Gastrocnemius medialis (tissue), 4 donors: Measurements from ENCODE around the gene TCEAL3.

Experiments
- CTCF ChIP-seq, 5 experiments: fragments of 450-650 bp in 3 of 5; fragments of 200-600 bp in 2 of 5; sonication (generic) in 2 of 5; IDR thresholded peaks in 4 of 5; conservative IDR thresholded peaks in 1 of 5; 1 replicate in 4 of 5; 2 replicates in 1 of 5; pipeline ENCODE4 v1.5.1; 2016 to 2019; ENCODE audit warnings: antibody characterized with exemption in 5 of 5, mild to moderate bottlenecking in 3 of 5, moderate library complexity in 3 of 5
- POLR2A ChIP-seq, 2 donors: fragments of 450-650 bp; IDR thresholded peaks; one replicate each; pipeline ENCODE4 v1.6.1; 2017; ENCODE audit warnings: antibody characterized with exemption in 2 of 2, mild to moderate bottlenecking in 2 of 2, moderate library complexity in 2 of 2

DNA sequence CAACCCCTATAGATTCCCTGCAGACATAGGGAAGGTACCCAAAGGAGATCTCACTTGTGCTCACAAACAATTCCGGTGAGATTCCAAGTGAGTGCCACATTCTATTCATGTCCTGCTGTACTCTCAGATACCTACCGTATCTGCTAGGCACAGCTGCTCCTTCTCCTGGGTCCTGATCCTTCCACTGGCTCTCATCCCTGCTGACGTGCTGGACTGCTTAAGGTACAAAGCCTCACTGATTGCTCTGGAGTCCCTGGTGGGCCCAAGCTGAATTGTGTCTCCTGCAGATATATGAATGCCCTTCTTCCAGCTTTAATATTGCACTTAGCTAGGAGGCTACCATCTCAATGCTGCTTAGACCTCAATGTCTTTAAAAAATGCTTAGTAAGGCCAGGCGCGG, 23.4 kb downstream of the TCEAL3 start:
- TF ChIP-seq CTCF (IDR thresholded peaks at IDR 0.05 in 4 of 5, conservative IDR thresholded peaks at IDR 0.05 in 1 of 5) (no peak), POLR2A (IDR thresholded peaks at IDR 0.05) (no peak)
